Ovary (tissue), 3 donors: ENCODE data around the gene KCNMB1.

Experiments
- CTCF ChIP-seq, 3 donors: fragments of 450-650 bp in 2 of 3; fragments of 200-600 bp in 1 of 3; IDR thresholded peaks; one replicate each; pipeline versions ENCODE4 v1.5.1 to v1.8.0; 2016 to 2022; ENCODE audit warnings: antibody characterized with exemption in 3 of 3, mild to moderate bottlenecking in 1 of 3
- EP300 ChIP-seq: sonication (generic); formaldehyde crosslinking; IDR thresholded peaks from one replicate; pipeline ENCODE4 v1.6.1; 2017; ENCODE audit warnings: antibody characterized with exemption
- POLR2A ChIP-seq: fragments of 450-650 bp; IDR thresholded peaks from one replicate; pipeline ENCODE4 v1.6.1; 2017; ENCODE audit warnings: antibody characterized with exemption, mild to moderate bottlenecking, moderate library complexity
- donor health status: DM: no; HTN: no; CAD: no.

DNA sequence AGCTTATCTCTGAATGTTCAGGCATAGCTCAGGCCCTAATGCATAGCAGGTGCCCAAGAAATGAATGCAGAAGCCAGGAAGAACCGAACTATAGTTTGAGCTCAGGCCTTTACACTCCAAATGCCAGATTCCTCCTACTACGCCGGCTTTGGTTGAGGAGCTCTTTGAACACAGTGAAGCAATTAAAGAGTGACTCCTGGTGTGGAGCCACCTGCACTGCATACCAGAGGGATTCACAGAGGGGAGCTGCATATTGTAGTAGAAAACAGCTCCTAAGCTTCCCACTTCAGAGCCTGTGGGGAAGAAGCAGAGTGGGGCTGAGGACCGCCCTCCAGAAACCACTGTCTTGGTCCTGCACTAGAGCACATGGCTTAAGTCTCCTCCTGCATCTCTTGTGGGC is 14.5 kb upstream of the KCNMB1 start:
- no peak for TF ChIP-seq CTCF (IDR thresholded peaks at IDR 0.05)
- TF ChIP-seq POLR2A: no peak
- TF ChIP-seq EP300: no peak
